Measurements from ENCODE around the gene DUSP2. TPM values are rescaled to one million over a fixed set of nuclear protein-coding genes. Genes with fewer than 3 reads are reported as not detected.

The DUSP2 gene
- total and polyA plus RNA-seq, 9 of the 15 experiments (the other 6 are each of a cell fraction or from before 2014, with no cell fraction given): 0.04 to 0.18 TPM; not detected in 7

GRCh38 chr2:96144481-96145035 lies 682 bp downstream of the DUSP2 start (continued):
- TF ChIP-seq NONO (IDR thresholded peaks at IDR 0.05; ENCODE audit: low read depth in 2 of 2, low read length in 1 of 2) (no peak), GATAD2A (IDR thresholded peaks at IDR 0.05) (no peak), ZNF717 (CRISPR knock-in tag; IDR thresholded peaks at IDR 0.05) (no peak), TBL1XR1 (IDR thresholded peaks at IDR 0.05; ENCODE audit: low read length in 2 of 2) (no peak), SMAD2 (IDR thresholded peaks at IDR 0.05; ENCODE audit: low read depth, low read length) (no peak), PML (IDR thresholded peaks at IDR 0.05; ENCODE audit: low read length) (no peak), ZKSCAN8 (CRISPR knock-in tag; IDR thresholded peaks at IDR 0.05) (no peak), BCLAF1 (IDR thresholded peaks at IDR 0.05; ENCODE audit: borderline replicate concordance in 1 of 2, control insufficient read depth in 1 of 2, low read depth in 2 of 2, low read length in 1 of 2) (no peak), STAG1 (CRISPR knock-in tag; IDR thresholded peaks at IDR 0.05; ENCODE audit: borderline replicate concordance) (no peak), MECOM (CRISPR knock-in tag; IDR thresholded peaks at IDR 0.05) (no peak), ZNF696 (CRISPR knock-in tag; conservative IDR thresholded peaks at IDR 0.05) (no peak)

All from K562 (cell line).